OCI-M1 (cell line): Measurements from ENCODE around the gene TBL1XR1.
"Not testable (repeated sequence)": the region's sequence is repeated elsewhere in the genome, so short reads cannot be mapped to it uniquely, and the experiment has no call there.

Experiments
- DNase-seq: peaks from one replicate; lab custom pipeline; 2025; lab: John Stamatoyannopoulos, UW

TBL1XR1 gene

DNA sequence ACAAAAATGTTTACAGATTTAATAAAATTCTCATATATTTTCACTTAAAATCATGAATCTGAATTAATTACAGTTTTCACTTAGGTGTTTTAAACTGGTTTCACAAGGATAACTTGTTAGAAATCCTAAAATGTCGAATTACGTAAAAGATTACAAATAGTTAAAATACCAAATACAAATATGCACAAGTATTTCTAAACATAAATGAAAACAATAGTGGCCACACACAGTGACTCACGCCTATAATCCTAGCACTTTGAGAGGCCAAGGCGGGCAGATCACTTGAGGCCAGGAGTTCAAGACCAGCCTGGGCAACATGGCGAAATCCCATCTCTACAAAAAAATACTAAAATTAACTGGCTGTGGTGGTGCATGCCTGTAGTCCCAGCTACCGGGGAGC, 10.9 kb upstream of the TBL1XR1 start:
- no peak for DNase-seq

- no peak for DNase-seq
These were observed 9.7 kb upstream of the TBL1XR1 start for GRCh38 chr3:177206936-177207335.

DNA sequence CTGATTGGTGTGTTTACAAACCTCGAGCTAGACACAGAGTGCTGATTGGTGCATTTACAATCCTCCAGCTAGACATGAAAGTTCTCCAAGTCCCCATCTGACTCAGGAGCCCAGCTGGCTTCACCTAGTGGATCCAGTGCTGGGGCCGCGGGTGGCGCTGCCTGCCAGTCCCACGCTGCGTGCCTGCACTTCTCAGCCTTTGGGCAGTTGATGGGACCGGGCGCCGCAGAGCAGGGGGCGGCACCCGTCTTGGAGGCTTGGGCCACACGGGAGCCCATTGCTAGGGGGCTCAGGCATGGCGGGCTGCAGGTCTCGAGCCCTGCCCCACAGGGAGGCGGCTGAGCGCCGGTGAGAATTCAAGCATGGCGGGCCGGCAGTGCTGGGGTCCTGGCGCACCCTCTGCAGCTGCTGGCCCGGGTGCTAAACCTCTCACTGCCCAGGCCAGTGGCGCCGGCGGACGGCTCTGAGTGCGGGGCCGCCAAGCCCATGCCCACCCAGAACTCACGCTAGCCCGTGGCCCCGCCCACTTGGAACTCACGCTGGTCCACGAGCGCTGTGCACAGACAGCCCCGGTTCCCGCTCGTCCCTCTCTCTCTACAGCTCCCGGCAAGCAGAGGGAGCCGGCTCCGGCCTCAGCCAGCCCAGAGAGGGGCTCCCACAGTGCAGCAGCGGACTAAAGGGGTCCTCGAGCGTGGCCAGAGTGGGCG, 6.6 kb upstream of the TBL1XR1 start:
- DNase-seq: no peak

DNA sequence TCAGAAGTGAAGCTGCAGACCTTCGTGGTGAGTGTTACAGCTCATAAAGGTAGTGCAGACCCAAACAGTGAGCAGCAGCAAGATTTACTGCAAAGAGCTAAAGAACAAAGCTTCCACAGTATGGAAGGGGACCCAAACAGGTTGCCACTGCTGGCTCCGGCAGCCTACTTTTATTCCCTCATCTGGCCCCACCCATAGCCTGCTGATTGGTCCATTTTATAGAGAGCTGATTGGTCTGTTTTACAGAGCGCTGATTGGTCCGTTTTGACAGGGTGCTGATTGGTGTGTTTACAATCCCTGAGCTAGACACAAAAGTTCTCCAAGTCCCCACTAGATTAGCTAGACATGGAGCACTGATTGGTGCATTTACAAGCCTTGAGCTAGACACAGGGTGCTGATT, 5.7 kb upstream of the TBL1XR1 start:
- not testable (repeated sequence) for DNase-seq

- DNase-seq: no peak
These were observed 4.6 kb upstream of the TBL1XR1 start for GRCh38 chr3:177201700-177202397.

GRCh38 chr3:177199206-177199760, 2.0 kb upstream of the TBL1XR1 start:
- no peak for DNase-seq

- peak; percentile 81 for DNase-seq
These were observed 612 bp upstream of the TBL1XR1 start for GRCh38 chr3:177197727-177198460.

GRCh38 chr3:177196456-177197040, 734 bp downstream of the TBL1XR1 start:
- DNase-seq: peak; percentile 51

DNA sequence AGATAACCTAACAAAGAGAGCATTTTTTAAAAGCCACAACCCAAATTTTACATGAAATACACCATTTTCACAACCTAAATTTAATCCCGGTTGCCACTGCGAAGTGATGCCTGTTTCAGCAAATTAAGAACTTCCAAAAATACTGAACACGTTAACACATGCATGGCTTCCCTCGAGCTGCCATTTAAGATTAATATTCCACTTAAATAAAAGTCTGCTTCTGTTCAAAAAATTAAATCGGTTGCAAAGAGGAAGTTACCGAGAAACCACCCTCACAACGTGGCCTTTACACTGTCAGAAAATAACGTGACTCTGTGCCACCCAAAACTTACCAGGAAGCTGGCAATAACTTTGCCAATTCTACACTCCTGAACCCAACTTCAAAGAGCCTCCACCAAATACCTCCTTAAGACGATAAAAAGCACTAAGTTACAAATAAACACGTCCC, 1.2 kb downstream of the TBL1XR1 start:
- peak; percentile 59 for DNase-seq

DNA sequence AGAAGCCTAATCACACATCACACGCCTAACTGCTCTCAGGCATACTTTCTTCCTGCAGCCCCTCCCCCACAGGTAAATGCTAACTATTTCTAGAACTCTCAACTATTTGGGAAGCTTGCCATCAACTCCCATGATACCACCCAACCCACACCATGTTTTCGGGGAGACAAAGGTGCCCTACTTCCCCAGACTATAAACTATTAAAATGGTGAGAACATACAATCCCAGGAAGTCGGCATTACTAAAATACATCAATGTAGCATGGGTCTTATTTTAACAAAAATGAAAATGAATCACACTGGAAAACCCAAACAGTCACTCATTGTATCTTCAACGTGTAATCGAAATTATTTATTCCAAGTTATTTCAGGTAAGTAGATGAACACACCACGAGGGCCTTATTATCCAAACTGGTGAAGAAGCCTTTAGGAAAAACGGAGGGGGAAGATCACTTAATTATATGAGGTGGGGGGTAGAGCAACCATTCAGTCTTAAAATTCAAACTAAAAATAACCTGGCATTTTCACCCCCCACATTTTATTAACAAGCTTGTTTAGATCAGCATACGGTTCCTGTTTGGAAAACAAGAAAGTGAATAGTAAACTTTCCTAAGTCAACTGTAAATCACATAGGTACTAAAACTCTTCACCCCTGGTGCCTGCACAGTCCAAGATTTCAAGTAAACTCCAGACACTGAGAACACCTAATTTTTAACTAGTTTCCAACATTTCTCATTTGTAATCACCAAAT, 1.9 kb downstream of the TBL1XR1 start:
- peak; percentile 38 for DNase-seq

- DNase-seq: no peak
These were observed 3.0 kb downstream of the TBL1XR1 start for GRCh38 chr3:177194299-177194698.

GRCh38 chr3:177193688-177194268, 3.5 kb downstream of the TBL1XR1 start:
- no peak for DNase-seq

- DNase-seq: not testable (repeated sequence)
These were observed 4.0 kb downstream of the TBL1XR1 start for GRCh38 chr3:177193275-177193674.

GRCh38 chr3:177190756-177191681, 6.3 kb downstream of the TBL1XR1 start:
- DNase-seq: peak; percentile 10

DNA sequence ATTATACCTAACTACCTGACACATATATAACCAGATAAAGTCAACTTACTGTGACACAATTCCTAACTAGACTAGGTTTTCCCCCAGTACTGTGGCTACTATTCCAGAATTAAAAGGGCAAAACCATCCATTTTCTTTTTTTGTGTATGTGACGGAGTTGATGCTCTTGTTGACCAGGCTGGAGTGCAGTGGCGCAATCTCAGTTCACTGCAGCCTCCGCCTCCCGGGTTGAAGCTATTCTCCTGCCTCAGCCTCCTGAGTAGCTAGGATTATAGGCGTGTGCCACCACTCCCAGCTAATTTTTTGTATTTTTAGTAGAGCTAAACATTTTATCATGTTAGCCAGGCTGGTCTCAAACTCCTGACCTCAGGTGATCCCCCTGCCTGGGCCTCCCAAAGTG, 7.1 kb downstream of the TBL1XR1 start:
- not testable (repeated sequence) for DNase-seq

GRCh38 chr3:177188325-177188724, 9.0 kb downstream of the TBL1XR1 start:
- not testable (repeated sequence) for DNase-seq

DNA sequence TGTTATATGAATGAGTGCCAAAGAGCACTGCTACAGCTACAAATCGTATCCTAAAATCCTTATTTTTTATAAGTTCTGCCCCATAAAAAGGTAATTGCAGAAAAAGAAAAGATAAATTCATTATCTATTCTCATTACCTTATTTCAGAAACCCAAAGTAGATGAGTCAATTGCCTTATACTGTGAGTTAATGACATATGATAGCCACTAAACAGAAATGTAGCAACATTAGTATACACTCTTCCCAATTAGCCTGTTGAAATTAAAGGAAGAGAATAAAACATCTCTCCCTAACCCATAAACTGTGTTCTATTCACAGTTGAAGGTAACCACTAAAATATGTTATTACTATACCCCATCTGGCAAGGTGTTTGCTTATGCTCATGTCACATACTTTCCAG, 11.0 kb downstream of the TBL1XR1 start:
- no peak for DNase-seq

DNA sequence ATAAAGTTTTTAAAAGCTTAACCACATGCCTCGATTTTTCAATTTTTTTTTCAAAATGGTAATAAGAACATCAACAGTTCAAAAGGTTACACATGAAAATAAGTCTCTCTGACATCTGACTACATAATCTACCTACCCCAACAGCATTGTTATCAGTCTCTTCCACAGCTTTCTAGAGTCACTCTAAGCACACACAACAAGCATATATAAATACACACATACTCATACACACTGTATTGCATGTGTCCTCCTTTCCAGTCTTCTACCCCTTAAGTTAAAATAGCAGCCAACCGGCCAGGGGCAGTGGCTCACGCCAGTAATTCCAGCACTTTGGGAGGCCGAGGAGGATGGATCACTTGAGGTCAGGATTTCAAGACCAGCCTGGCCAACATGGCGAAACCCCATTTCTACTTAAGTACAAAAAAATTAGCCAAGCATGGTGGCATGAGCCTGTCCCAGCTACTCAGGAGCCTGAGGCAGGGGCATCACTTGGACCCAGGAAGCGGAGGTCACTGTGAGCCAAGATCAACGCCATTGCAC, 12.2 kb downstream of the TBL1XR1 start:
- no peak for DNase-seq

GRCh38 chr3:177184602-177185001, 12.7 kb downstream of the TBL1XR1 start:
- not testable (repeated sequence) for DNase-seq

GRCh38 chr3:177182352-177182751, 14.9 kb downstream of the TBL1XR1 start:
- no peak for DNase-seq
